ENCODE results near the gene OSMR.

GRCh38 chr5:38847559-38848347 lies 1.9 kb downstream of the OSMR start:
- no peak for TF ChIP-seq EZH2 (IDR thresholded peaks at IDR 0.05; ENCODE audit: borderline replicate concordance, low read length)
- TF ChIP-seq, protein P1, sequence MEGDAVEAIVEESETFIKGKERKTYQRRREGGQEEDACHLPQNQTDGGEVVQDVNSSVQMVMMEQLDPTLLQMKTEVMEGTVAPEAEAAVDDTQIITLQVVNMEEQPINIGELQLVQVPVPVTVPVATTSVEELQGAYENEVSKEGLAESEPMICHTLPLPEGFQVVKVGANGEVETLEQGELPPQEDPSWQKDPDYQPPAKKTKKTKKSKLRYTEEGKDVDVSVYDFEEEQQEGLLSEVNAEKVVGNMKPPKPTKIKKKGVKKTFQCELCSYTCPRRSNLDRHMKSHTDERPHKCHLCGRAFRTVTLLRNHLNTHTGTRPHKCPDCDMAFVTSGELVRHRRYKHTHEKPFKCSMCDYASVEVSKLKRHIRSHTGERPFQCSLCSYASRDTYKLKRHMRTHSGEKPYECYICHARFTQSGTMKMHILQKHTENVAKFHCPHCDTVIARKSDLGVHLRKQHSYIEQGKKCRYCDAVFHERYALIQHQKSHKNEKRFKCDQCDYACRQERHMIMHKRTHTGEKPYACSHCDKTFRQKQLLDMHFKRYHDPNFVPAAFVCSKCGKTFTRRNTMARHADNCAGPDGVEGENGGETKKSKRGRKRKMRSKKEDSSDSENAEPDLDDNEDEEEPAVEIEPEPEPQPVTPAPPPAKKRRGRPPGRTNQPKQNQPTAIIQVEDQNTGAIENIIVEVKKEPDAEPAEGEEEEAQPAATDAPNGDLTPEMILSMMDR (conservative IDR thresholded peaks at IDR 0.05 in 1 of 2, IDR thresholded peaks at IDR 0.05 in 1 of 2; ENCODE audit: extremely low read depth in 1 of 2, insufficient read depth in 1 of 2, low read depth in 1 of 2, low read length in 2 of 2) = peak; percentile 9 to 18
